Stomach (tissue), 19 donors: Measurements from ENCODE around the gene HIPK4. TPM values are rescaled to one million over a fixed set of nuclear protein-coding genes. Genes with fewer than 3 reads are reported as not detected.
"Not testable (repeated sequence)": the region's sequence is repeated elsewhere in the genome, so short reads cannot be mapped to it uniquely, and the experiment has no call there.

Source experiments
- DNase-seq, 2 donors: peaks; one replicate each; pipeline versions ENCODE4 v3.0.0 to v3.0.0-alpha.2; 2013 to 2019
- H3K27ac ChIP-seq, 5 donors: fragments of 200-600 bp in 4 of 5; sonication (generic) in 4 of 5; one replicate each; pipeline ENCODE4 v1.5.1; 2013 to 2019; ENCODE audit warnings: mild to moderate bottlenecking in 1 of 5, moderate library complexity in 1 of 5
- H3K27me3 ChIP-seq, 3 donors: fragments of 200-600 bp; sonication (generic); one replicate each; pipeline ENCODE4 v1.5.1; 2017 to 2019; ENCODE audit warnings: mixed run types in 1 of 3
- H3K36me3 ChIP-seq, 4 donors: fragments of 200-600 bp; sonication (generic); 1 replicate in 3 of 4; 2 replicates in 1 of 4; pipeline ENCODE4 v1.5.1; 2016 to 2019
- H3K4me1 ChIP-seq, 4 donors: fragments of 200-600 bp; sonication (generic); one replicate each; pipeline ENCODE4 v1.5.1; 2016 to 2019
- H3K4me3 ChIP-seq, 4 donors: fragments of 200-600 bp; sonication (generic) in 3 of 4; one replicate each; pipeline ENCODE4 v1.5.1; 2016 to 2019; ENCODE audit warnings: mild to moderate bottlenecking in 1 of 4
- H3K9me3 ChIP-seq, 4 donors: fragments of 200-600 bp; sonication (generic); one replicate each; pipeline ENCODE4 v1.5.1; 2016 to 2019
- EP300 ChIP-seq: sonication (generic); formaldehyde crosslinking; IDR thresholded peaks from one replicate; pipeline ENCODE4 v1.6.1; 2017; ENCODE audit warnings: antibody characterized with exemption
- POLR2A ChIP-seq, 4 donors: fragments of 450-650 bp; IDR thresholded peaks; one replicate each; pipeline ENCODE4 v1.6.1; 2016; ENCODE audit warnings: antibody characterized with exemption in 4 of 4, control low read depth in 2 of 4, mild to moderate bottlenecking in 1 of 4, moderate library complexity in 1 of 4
- POLR2AphosphoS5 ChIP-seq, 3 donors: sonication (generic); formaldehyde crosslinking; IDR thresholded peaks; one replicate each; pipeline ENCODE4 v1.6.1; 2016; ENCODE audit warnings: antibody characterized with exemption in 3 of 3
- WGBS, 5 donors: extraction: QIAGEN DNeasy Blood & Tissue Kit in 3 of 5; methylation state at CpG; one replicate each; pipeline versions ENCODE4 v1.1.5 to v1.1.7; 2013 to 2018; 5-methylcytosine and 5-hydroxymethylcytosine counted together
- intact Hi-C: fragments of 100-400 bp; cut with DNase I; formaldehyde crosslinking; loops from one replicate; pipeline ENCODE4 v1.15.1; 2023; ENCODE audit warnings: low total_unique reads
- long read RNA-seq, 10 donors: transcript quantifications; one replicate each; lab custom pipeline, GENCODE V29; 2026
- polyA plus RNA-seq, 3 donors: library from polyadenylated mRNA; stranded (reverse); fragments of 200-250 nt; gene quantifications; one replicate each; pipeline ENCODE4 v1.2.3, GENCODE V29; 2013
- total RNA-seq, 5 donors: library from RNA; depleted of rRNA; stranded (reverse); fragments of >200 nt; gene quantifications; one replicate each; pipeline versions ENCODE4 v1.1.0 to v1.2.3, GENCODE V29; 2014 to 2016
- TF ChIP-seq, protein P1 (sequence below), 7 experiments: fragments of 450-650 bp in 4 of 7; fragments of 200-600 bp in 3 of 7; sonication (generic) in 3 of 7; IDR thresholded peaks; one replicate each; pipeline ENCODE4 v1.5.1; 2016 to 2019; ENCODE audit warnings: antibody characterized with exemption in 7 of 7, control low read depth in 2 of 7, mild to moderate bottlenecking in 1 of 7
- donor health status: healthy with polysubstance abuse.
- donor health status: Bipolar disorder and iron deficiency.
- donor health status: healthy.

Gene HIPK4, protein sequence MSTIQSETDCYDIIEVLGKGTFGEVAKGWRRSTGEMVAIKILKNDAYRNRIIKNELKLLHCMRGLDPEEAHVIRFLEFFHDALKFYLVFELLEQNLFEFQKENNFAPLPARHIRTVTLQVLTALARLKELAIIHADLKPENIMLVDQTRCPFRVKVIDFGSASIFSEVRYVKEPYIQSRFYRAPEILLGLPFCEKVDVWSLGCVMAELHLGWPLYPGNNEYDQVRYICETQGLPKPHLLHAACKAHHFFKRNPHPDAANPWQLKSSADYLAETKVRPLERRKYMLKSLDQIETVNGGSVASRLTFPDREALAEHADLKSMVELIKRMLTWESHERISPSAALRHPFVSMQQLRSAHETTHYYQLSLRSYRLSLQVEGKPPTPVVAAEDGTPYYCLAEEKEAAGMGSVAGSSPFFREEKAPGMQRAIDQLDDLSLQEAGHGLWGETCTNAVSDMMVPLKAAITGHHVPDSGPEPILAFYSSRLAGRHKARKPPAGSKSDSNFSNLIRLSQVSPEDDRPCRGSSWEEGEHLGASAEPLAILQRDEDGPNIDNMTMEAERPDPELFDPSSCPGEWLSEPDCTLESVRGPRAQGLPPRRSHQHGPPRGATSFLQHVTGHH
- not detected for total RNA-seq
- under 1 TPM; 0.05 to 0.46 (median 0.12) TPM for polyA plus RNA-seq
- long read RNA-seq, donor 1, result 0 reads
- long read RNA-seq, donor 2, result 0 reads
- long read RNA-seq, donor 3, result 0 reads
- long read RNA-seq, donor 4, result 0 reads
- long read RNA-seq, donor 5, result 0 reads
- long read RNA-seq, donor 6, result 0 reads
- long read RNA-seq, donor 7, result 0 reads
- long read RNA-seq, donor 8, result 0 reads
- long read RNA-seq, donor 9, result 0 reads
- long read RNA-seq, donor 10, result 0 reads

DNA sequence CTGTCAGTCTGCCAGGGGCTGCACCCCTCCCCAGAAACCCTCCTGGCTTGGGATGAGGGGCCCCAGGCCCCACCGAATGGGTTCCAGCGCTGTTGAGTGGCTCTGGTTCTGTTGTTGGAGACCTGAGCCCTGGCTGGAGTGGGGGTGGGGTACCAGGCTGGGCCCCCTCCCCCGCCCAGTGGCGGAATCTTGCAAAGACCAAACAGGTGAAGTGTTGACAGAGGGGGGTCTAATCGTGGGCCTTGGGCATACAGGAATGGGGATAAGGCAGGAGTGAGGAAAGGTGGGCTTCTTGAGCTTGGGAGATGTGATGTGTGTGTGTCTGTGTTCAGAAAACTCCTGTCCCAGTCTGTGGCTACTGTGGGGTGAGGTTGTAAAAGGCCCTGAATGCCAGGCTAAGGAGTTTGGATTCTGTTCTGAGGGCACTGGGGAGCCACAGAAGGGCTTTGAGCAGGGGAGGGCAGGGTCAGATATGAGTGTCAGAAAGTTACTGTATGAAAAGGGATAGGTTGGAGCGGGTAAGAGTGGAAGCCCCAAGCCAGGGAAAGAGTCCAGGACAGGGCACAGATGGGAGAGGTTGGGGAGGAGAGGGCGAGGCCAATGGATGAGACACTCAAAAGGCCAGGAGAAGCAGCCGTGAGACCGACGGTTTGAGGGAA lies at the start of gene HIPK4:
TSS of gene HIPK4 (minus strand) at position 98 of the 659 bp plus-strand sequence. CDS start 279 bp downstream, outside the sequence.
- no peaks in the 10 kb centered on the region for H3K27me3 ChIP-seq
- intact Hi-C loops, result no loop called here
- H3K9me3 ChIP-seq, result no peaks in the 10 kb centered on the region
- no peak within 1 kb of the TSS for H3K27ac ChIP-seq
- TF ChIP-seq, protein P1, sequence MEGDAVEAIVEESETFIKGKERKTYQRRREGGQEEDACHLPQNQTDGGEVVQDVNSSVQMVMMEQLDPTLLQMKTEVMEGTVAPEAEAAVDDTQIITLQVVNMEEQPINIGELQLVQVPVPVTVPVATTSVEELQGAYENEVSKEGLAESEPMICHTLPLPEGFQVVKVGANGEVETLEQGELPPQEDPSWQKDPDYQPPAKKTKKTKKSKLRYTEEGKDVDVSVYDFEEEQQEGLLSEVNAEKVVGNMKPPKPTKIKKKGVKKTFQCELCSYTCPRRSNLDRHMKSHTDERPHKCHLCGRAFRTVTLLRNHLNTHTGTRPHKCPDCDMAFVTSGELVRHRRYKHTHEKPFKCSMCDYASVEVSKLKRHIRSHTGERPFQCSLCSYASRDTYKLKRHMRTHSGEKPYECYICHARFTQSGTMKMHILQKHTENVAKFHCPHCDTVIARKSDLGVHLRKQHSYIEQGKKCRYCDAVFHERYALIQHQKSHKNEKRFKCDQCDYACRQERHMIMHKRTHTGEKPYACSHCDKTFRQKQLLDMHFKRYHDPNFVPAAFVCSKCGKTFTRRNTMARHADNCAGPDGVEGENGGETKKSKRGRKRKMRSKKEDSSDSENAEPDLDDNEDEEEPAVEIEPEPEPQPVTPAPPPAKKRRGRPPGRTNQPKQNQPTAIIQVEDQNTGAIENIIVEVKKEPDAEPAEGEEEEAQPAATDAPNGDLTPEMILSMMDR (IDR thresholded peaks at IDR 0.05), result no peak
- TF ChIP-seq POLR2AphosphoS5 (IDR thresholded peaks at IDR 0.05), result no peak
- no peak for TF ChIP-seq EP300
- TF ChIP-seq POLR2A (IDR thresholded peaks at IDR 0.05), result no peak
- H3K4me3 ChIP-seq, result no peak within 1 kb of the TSS
- no peaks in the 10 kb centered on the region for H3K36me3 ChIP-seq
- no peak for DNase-seq
- H3K4me1 ChIP-seq, result peaks cover 0 to 8% (median 0%) of the 10 kb centered on the region in 4 donors
- WGBS, 5 donors, result 83 to 89% (median 86%) methylated on average over 9 to 10 of the region's 10 CpGs

DNA sequence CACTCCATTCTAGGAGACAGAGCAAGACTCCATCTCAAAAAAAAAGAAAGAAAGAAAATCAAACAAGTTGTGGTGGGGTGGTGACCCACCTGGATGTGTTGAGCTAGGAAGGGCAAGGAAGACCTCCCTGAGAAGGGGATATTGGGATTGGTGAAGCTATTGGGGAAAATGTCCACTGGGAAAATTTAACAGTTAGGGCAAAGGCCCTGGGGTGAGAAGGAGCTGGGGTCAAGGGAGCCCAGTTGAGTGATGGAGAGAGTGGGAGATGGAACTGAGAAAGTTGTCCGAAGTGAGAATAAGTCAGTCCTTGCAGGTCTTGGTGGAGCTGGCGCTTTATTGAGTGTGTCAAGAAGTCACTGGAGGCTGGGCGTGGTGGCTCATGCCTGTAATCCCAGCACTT lies 48.3 kb upstream of the HIPK4 start:
- no peaks in the 10 kb centered on the region for H3K9me3 ChIP-seq
- DNase-seq, result no peak
- 87 to 96% (median 92%) methylated on average over 3 of the region's 3 CpGs for WGBS, 5 donors
- intact Hi-C loops, result no loop called here
- no peaks in the 10 kb centered on the region for H3K27me3 ChIP-seq
- H3K4me3 ChIP-seq, result no peak overlapping the region
- TF ChIP-seq, protein P1 (IDR thresholded peaks at IDR 0.05), result no peak
- TF ChIP-seq POLR2AphosphoS5 (IDR thresholded peaks at IDR 0.05) (no peak), POLR2A (IDR thresholded peaks at IDR 0.05) (no peak), EP300 (no peak)
- peaks cover 19 to 23% (median 21%) of the 10 kb centered on the region in 4 donors for H3K36me3 ChIP-seq
- peak overlapping the region in 1 of 5 donors; percentile 14 for H3K27ac ChIP-seq
- peaks cover 21 to 49% (median 39%) of the 10 kb centered on the region in 4 donors for H3K4me1 ChIP-seq

DNA sequence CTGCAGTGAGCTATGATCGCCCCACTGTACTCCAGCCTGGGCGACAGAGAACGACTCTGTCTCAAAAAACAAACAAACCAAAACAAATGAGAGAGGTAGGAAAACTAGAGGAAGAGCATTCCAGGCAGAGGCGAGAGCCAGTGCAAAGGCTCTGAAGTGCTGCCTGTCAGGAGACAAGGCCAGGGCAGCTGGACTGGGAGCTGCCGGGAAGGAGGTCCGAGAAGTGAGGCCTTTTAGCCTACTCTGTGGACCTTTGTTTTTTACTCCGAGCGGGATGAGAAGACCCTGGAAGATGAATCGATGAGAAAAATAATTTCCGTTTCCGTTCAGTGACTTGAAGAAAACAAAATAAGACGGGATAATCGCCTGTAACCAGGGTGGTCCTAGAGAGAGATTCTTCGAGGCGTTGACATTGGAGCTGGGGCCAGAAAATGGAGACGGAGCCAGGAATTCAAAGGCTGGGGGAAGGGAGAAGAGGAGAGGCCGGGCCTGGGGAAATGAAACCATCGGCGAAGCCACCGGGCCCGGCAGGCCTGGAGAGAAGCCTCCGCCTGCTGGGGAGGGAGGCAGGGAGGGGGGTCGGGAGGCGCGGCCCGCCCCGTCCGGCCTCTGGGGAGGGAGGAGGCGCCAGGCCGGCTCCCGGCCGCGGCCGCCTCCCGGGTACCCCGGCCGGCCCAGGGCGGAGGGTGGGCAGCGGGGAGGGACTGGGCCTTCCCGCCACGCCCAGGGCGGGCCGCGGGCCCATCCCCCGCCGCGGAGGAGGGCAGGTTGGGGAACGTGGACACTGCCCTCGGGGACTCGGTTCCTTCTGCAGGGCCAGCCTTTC lies 43.6 kb upstream of the HIPK4 start:
- Histone ChIP-seq H3K27me3 (no peaks in the 10 kb centered on the region), H3K27ac (peak overlapping the region; percentile 84 to 97 (median 95)), H3K9me3 (no peaks in the 10 kb centered on the region), H3K4me3 (peak overlapping the region; percentile 40 to 50 (median 44)), H3K36me3 (no peaks in the 10 kb centered on the region), H3K4me1 (peaks cover 16 to 30% (median 27%) of the 10 kb centered on the region in 4 donors)
- 1 to 6% (median 2%) methylated on average over 29 to 50 of the region's 50 CpGs for WGBS, 5 donors
- intact Hi-C loops, result no loop called here
- TF ChIP-seq POLR2AphosphoS5 (IDR thresholded peaks at IDR 0.05), result peak in 2 of 3 donors; percentile 40 to 50
- TF ChIP-seq EP300, result no peak
- TF ChIP-seq POLR2A (IDR thresholded peaks at IDR 0.05), result no peak
- DNase-seq, result peak; percentile 91 to 97

DNA sequence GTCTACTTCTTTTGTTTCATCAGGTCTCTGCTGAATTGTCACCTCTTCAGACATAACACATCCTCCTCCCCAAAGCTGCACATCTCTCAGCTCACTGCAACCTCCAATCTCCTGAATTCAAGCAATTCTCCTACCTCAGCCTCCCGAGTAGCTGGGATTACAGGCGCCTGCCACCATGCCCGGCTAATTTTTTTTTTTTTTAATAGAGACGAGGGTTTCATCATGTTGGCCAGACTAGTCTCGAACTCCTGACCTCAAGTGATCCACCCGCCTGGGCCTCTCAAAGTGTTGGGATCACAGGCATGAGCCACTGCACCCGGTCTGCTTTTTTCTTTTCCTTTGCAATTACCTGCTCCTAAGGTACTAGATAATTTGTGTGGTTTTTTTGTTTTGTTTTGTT lies 42.8 kb upstream of the HIPK4 start:
- peak overlapping the region; percentile 84 to 97 (median 95) for H3K27ac ChIP-seq
- intact Hi-C loops, H3K27me3 ChIP-seq, DNase-seq, H3K9me3 ChIP-seq, H3K36me3 ChIP-seq: not testable (repeated sequence)
- WGBS, 5 donors, result 25 to 34% (median 27%) methylated on average over 7 of the region's 7 CpGs
- peak overlapping the region; percentile 40 to 50 (median 44) for H3K4me3 ChIP-seq
- peaks cover 16 to 30% (median 27%) of the 10 kb centered on the region in 4 donors for H3K4me1 ChIP-seq
